Activated T-helper 17 cell treated with anti-CD3 and anti-CD28 coated beads, Interleukin-2, amount 50 U/mL, for 72 hours (primary cell): ENCODE data around the gene MUC13. TPM values are rescaled to one million over a fixed set of nuclear protein-coding genes. Genes with fewer than 3 reads are reported as not detected.
A peak's percentile ranks its signal among the peaks of the same experiment; 100 is the strongest.

ENCODE experiments used
- ATAC-seq: fragments of 150-1000 bp; cut with Tn5 transposase; replicated peaks from 2 replicates; pipeline ENCODE4 v1.10.0; 2021; ENCODE audit warnings: mild to moderate bottlenecking, moderate library complexity
- H3K27ac Mint-ChIP-seq: one replicate; pipeline ENCODE4 v1.8.0; 2022; ENCODE audit warnings: mixed read lengths
- H3K27me3 Mint-ChIP-seq: one replicate; pipeline ENCODE4 v1.8.0; 2022; ENCODE audit warnings: mixed read lengths
- H3K36me3 Mint-ChIP-seq: one replicate; pipeline ENCODE4 v1.8.0; 2022; ENCODE audit warnings: low read depth, mild to moderate bottlenecking, mixed read lengths
- H3K4me1 Mint-ChIP-seq: one replicate; pipeline ENCODE4 v1.8.0; 2022; ENCODE audit warnings: mixed read lengths
- H3K4me3 Mint-ChIP-seq: one replicate; pipeline ENCODE4 v1.8.0; 2022; ENCODE audit warnings: mild to moderate bottlenecking, mixed read lengths
- H3K9me3 Mint-ChIP-seq: one replicate; pipeline ENCODE4 v1.8.0; 2022; ENCODE audit warnings: mixed read lengths
- total RNA-seq, 2 donors: library from RNA; stranded (reverse); gene quantifications; one replicate each; pipeline ENCODE4 v1.2.3, GENCODE V29; 2022

Gene MUC13
- total RNA-seq, 2 donors from 2014 or later = not detected

DNA sequence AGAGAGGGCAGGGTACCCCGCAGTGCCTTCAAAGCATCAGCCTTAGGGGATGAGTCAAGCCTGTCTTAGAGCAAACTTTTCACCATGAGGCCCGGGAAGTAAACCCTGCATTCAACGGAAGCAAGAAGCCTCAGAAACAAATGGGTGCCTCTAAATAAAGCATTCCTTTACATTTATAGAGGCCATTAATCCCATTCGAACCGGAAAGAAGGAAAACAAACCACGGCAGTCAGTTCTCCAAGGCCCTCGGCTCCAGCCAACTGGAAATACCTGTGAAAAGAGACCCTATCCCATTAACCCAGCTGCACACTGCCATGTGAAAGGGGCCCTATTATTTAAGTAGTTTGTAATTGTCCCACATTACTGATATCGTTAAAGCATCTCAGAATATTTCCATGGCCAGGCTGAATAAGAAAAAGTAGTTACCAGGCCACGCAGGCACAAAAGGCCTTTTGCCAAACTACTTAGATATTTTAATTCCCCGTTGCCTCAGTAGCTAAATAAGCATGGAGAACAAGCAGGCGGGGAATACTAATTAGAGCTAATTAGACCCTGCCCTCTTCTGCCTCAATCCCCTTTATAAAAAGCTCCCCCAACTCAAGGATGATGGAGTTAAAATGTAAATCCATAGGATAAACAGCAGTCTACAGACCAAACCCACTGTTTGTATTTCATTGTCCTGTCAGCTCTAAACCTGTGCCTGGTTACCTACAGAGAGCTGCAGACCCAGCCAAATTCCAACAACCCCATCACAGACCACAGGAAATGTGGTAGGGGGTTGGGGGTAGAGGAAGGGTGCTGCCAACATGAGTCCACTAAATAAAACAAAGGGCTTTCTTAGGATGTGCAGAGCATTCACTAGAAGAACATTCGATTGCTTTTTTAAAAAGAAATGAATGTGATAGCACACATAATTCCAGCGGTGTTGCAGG lies 51.5 kb downstream of the MUC13 start:
- H3K27ac Mint-ChIP-seq = no peak overlapping the region
- H3K9me3 Mint-ChIP-seq = no peaks in the 10 kb centered on the region
- peaks cover 33% of the 10 kb centered on the region for H3K27me3 Mint-ChIP-seq
- no peaks in the 10 kb centered on the region for H3K36me3 Mint-ChIP-seq
- H3K4me1 Mint-ChIP-seq = peaks cover 9% of the 10 kb centered on the region
- no peak overlapping the region for H3K4me3 Mint-ChIP-seq
- ATAC-seq = no peak

DNA sequence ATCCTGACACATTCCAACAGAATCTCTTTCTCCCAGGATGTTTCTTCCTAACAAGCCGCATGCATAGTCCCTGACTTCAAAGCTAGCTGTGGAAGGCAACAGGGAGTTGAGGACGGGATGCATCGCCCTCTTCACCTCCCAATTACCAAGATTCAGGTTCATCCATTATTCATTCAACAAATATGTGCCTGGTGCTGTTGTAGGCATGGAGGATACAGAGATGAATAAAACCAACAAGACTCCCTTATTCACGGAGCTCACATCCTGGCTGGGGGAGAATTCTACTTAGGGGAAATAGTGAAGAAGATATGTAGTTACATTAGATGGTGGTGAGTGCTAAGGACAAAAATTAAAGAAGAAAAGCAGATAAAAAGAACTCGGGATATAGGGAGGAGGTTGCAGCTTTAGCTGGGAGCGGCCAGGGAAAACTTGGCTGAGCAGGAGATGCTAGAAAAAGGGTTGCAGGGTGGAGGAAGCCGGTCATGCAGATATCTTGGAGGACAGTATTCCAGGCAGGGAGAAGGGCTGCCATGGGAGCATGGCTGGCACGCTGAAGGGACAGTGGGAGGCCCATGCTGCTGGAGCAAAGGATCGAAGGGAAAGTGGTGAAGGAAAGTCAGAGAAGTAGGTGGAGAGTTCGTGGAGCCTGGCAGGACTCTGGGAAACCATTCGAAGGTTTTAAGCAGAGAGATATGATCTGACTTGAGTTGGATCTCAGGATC lies 52.4 kb downstream of the MUC13 start:
- Mint-ChIP-seq H3K27me3 (peaks cover 30% of the 10 kb centered on the region), H3K27ac (no peak overlapping the region), H3K9me3 (no peaks in the 10 kb centered on the region), H3K4me3 (no peak overlapping the region), H3K4me1 (peaks cover 9% of the 10 kb centered on the region), H3K36me3 (no peaks in the 10 kb centered on the region)
- ATAC-seq = no peak

DNA sequence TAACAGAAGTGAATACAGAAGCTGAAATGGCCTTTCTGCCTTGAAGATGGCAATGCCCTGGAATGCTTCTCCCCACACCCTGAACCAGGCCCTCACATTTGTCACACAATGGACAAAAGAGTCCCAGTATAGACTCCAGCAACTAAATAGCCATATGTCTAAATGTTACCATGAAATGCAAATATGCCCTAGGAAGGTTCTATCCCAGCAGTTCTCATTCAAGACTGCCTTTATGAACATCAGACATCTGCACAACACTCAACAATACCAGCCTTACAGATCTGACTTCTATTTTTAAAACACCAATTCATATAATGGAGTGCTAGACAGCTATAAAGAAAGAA lies 55.2 kb downstream of the MUC13 start:
- Mint-ChIP-seq H3K27me3 (peaks cover 19% of the 10 kb centered on the region), H3K4me3 (peak overlapping the region; percentile 10), H3K9me3 (no peaks in the 10 kb centered on the region), H3K36me3 (no peaks in the 10 kb centered on the region), H3K27ac (no peak overlapping the region), H3K4me1 (peaks cover 9% of the 10 kb centered on the region)
- no peak for ATAC-seq

DNA sequence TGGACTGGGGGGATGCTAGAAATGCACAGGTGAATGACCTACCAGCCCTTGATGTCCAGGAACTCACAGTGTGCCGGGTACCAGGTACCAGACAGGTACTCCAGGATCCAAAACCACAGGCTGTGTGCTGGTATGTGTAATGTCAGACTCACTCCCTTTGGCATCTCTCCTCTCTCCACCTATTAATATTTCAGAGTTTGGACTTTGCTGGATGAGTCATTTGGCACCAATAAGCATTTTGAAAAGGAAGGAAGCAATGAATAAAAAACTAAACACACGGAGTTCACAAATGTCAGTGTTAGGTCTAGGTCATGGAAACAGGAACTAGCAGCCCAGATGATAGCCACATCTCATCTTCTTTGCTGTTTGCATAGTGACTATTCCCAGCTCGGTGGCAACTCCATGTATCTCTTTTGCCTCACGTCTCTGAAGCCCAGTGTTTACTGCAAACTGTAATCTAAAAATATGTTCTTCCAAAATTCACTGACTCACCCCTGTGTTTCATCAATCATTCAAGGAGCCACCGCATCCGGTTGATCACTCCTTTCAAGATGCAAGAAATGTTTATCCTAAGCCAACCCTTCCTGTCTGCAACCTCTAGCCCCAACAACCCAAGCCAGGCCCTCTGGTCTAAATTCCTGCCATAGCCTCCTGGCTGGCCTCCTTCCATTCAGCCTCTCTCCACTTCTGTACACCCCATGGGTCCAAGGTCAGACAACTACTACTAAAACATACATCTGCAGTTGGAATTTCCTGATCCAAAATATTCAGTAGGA lies 55.8 kb downstream of the MUC13 start:
- Mint-ChIP-seq H3K27me3 (peaks cover 14% of the 10 kb centered on the region), H3K27ac (peak overlapping the region; percentile 12), H3K4me1 (peaks cover 9% of the 10 kb centered on the region), H3K4me3 (peak overlapping the region; percentile 10), H3K9me3 (no peaks in the 10 kb centered on the region), H3K36me3 (no peaks in the 10 kb centered on the region)
- peak; percentile 80 for ATAC-seq

DNA sequence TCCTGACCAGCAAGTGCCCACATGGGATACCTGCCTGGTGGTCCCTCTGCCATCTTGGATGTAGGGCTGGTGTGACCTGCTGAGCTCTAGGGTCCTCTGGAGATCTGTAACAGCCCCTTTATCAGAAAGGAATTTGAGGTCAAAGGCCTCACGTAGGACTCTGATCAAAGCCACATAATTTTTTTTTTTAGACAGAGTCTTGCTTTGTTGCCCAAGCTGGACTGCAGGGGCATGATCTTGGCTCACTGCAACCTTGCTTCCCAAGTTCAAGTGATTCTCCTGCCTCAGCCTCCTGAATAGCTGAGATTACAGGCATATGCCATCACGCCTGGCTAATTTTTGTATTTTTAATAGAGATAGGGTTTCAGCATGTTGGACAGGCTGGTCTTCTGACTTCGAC lies 56.9 kb downstream of the MUC13 start:
- Mint-ChIP-seq H3K9me3 (no peaks in the 10 kb centered on the region), H3K27me3 (peaks cover 13% of the 10 kb centered on the region), H3K36me3 (no peaks in the 10 kb centered on the region), H3K4me3 (no peak overlapping the region), H3K4me1 (peaks cover 9% of the 10 kb centered on the region), H3K27ac (no peak overlapping the region)
- no peak for ATAC-seq

DNA sequence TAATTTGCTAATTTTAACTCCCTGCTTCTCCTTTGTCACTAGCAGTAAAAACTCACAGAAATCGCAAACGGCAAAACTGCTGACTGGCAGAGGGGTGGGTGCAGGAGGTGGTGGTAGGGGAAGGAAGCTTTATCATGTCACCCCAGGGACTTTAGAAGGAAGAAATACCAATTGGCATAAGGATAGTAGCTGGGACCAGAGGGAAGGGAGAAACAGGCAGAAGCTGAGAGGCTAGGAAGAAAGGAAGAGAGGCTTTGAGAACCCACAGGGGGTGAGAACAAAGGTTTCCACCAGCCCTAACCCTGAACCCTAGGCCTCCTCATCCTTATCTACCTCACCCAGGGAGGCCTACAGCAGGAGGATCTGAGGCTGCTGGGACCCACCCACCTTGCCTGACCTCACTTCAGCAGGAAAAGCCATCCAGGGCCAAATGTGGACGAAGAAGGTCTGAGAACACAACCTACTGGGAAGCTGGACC lies 58.1 kb downstream of the MUC13 start:
- H3K27me3 Mint-ChIP-seq = peaks cover 7% of the 10 kb centered on the region
- no peak overlapping the region for H3K27ac Mint-ChIP-seq
- no peak overlapping the region for H3K4me3 Mint-ChIP-seq
- H3K36me3 Mint-ChIP-seq = no peaks in the 10 kb centered on the region
- ATAC-seq = no peak
- peaks cover 9% of the 10 kb centered on the region for H3K4me1 Mint-ChIP-seq
- H3K9me3 Mint-ChIP-seq = no peaks in the 10 kb centered on the region

DNA sequence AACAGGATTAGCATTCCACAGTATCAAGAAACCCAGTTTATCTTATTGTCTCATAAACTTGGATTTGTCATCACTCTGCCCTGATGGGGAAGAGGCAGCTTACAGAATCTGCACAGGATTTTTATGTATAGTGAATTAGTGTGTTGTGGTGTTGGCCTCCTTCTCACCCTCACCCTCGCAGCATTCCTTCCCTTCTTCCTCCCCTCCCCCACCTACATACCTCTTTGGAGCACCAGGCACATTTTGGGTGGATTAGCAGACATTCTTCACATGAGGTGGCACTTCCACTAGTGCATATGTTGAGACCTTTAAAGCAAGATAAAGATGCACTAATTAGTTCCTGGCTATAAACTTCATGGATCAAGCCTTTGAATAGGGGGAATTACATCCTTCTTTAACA lies 61.3 kb downstream of the MUC13 start:
- Mint-ChIP-seq H3K36me3 (no peaks in the 10 kb centered on the region), H3K27me3 (peaks cover 13% of the 10 kb centered on the region), H3K27ac (no peak overlapping the region), H3K4me1 (no peaks in the 10 kb centered on the region), H3K4me3 (no peak overlapping the region), H3K9me3 (no peaks in the 10 kb centered on the region)
- no peak for ATAC-seq

DNA sequence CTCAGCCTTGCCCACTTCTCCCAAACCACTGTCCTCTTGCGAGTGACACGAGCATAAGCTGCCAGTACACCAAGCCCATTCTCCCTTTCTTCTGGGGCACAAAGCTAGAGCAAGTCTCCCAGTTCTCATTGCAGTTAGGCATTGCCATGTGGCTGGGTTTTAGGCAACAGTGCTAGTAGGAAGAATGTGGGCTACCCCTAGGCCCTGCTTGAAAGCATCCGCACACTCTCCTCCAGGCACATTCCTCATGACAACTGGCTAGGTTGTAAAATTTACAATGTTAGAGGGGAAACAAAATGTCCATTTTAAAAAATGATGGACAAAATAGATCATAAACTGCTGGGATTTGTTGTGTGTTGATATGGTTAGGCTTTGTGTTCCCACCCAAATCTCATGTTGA lies 67.0 kb downstream of the MUC13 start:
- Mint-ChIP-seq H3K27ac (no peak overlapping the region), H3K4me3 (no peak overlapping the region), H3K4me1 (no peaks in the 10 kb centered on the region), H3K36me3 (no peaks in the 10 kb centered on the region), H3K27me3 (peaks cover 18% of the 10 kb centered on the region), H3K9me3 (no peaks in the 10 kb centered on the region)
- no peak for ATAC-seq

DNA sequence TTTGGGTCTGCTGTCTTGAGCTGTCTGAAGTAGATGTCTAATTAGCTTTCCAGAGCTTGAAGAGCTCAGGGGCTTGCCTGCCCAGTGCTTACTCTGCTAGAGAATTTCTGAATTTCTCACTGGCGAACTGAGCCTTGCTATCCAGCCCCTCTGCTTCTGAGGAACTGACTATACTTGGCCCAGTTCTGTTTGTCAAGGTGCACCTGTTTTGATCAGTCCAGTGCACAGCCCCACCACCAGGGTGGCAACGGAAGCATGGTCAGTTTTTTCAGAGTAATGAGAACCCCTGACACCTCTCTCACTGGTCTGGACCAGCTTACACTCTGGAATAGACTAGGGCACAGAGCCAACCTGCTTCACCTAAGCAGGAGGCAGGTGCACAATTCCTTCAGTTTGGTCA lies 72.5 kb downstream of the MUC13 start:
- no peak for ATAC-seq
- Mint-ChIP-seq H3K4me1 (no peaks in the 10 kb centered on the region), H3K4me3 (no peak overlapping the region), H3K36me3 (no peaks in the 10 kb centered on the region), H3K27ac (no peak overlapping the region), H3K9me3 (no peaks in the 10 kb centered on the region), H3K27me3 (peaks cover 10% of the 10 kb centered on the region)

DNA sequence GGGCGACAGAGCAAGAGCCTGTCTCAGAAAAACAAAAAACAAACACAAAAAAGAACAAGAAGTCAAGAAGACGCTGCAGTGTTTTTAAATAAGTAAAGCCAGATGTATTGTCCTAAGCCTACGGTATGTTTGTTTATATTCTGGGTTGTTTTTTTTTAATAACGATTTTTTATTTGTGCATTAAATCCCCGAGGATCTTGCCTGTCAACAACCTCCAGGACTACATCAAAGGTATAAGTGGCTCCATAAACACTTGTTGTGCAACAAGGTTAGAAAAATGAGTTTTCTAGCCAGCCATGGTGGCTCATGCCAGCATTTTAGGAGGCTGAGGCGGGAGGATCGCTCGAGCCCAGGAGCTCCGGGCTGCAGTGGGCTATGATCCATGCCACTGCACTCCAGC lies 73.5 kb downstream of the MUC13 start:
- Mint-ChIP-seq H3K27me3 (peaks cover 10% of the 10 kb centered on the region), H3K4me1 (no peaks in the 10 kb centered on the region), H3K27ac (no peak overlapping the region), H3K36me3 (no peaks in the 10 kb centered on the region), H3K9me3 (no peaks in the 10 kb centered on the region), H3K4me3 (no peak overlapping the region)
- ATAC-seq = no peak

DNA sequence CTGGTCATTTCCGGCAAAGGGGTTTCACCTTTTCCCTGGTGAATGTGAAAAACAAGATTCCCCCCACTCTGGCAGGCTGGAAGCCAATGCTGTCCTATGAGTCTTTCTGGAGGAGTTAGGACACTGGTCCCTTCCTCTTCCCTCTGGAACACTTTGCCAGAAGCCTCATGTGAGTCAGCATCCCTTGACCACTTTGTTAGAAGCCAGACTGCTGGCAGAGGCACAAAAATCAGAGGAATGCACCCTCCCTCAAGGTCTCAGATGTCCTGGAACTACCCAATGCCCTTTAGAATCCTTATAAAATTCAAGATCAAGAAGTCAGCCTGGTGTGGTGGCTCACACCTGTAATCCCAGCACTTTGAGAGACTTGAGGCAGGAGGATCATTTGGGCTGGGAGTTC lies 74.0 kb downstream of the MUC13 start:
- peaks cover 14% of the 10 kb centered on the region for H3K27me3 Mint-ChIP-seq
- no peak overlapping the region for H3K27ac Mint-ChIP-seq
- no peak for ATAC-seq
- H3K9me3 Mint-ChIP-seq = no peaks in the 10 kb centered on the region
- H3K36me3 Mint-ChIP-seq = no peaks in the 10 kb centered on the region
- H3K4me1 Mint-ChIP-seq = no peaks in the 10 kb centered on the region
- no peak overlapping the region for H3K4me3 Mint-ChIP-seq

DNA sequence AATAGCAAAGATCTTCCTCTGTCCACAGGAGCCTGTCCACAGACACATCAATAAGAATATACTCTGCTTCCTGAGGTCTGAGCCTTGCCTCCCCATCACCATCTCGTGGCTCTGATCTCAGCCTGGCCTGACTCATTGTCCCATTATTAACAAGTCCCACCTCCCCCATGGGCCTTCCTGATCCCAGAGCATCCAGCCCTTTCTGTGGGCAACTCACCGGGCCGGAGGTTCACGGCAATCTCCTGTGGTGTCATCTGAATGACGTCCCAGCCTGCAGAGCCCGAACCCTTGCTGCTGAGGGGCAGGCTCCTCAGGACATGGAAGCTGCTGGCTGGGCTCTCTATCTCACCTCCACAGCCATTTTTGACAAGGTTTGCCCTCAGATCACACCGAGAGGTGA lies 75.5 kb downstream of the MUC13 start:
- H3K27ac Mint-ChIP-seq = no peak overlapping the region
- H3K36me3 Mint-ChIP-seq = no peaks in the 10 kb centered on the region
- no peaks in the 10 kb centered on the region for H3K4me1 Mint-ChIP-seq
- H3K9me3 Mint-ChIP-seq = no peaks in the 10 kb centered on the region
- peaks cover 21% of the 10 kb centered on the region for H3K27me3 Mint-ChIP-seq
- H3K4me3 Mint-ChIP-seq = no peak overlapping the region
- no peak for ATAC-seq

DNA sequence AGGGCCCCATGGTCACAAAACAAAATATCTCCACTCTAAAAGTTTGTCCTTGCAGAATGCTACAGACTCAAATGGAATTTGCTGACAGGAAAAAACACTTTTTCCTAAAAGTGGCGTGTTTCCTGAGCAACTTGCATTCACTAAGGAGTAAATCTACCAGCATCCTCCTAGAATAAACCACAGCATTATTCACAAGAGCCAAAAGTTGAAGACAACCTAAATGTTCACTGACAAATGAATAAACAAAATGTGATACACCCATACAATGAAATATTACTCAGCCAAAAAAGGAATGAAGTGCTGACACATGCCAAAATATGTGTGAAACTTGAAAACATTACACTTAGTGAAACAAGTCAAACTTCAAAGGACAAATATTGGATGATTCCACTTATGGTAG lies 76.3 kb downstream of the MUC13 start:
- Mint-ChIP-seq H3K27me3 (peaks cover 22% of the 10 kb centered on the region), H3K4me3 (no peak overlapping the region), H3K9me3 (no peaks in the 10 kb centered on the region), H3K4me1 (no peaks in the 10 kb centered on the region), H3K36me3 (no peaks in the 10 kb centered on the region), H3K27ac (no peak overlapping the region)
- peak; percentile 28 for ATAC-seq

DNA sequence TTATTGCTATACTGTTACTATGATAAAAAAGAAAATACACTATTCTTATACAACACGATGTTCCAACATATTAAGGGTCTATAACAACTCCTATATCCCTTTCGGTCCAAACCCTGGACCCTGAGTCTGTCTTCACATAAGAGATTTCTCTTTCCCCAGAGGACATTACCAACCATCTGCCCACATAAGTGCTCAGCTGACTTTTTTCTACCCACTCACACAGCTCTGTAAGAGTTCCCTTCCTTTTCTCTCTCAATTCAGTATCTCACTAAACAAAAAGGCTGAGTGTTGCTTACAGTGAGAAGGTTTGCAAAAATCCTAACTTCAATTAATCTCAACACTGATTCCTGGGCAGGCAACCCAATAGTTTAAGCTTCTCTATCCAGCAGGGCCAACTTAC lies 77.9 kb downstream of the MUC13 start:
- Mint-ChIP-seq H3K36me3 (no peaks in the 10 kb centered on the region), H3K4me3 (no peak overlapping the region), H3K4me1 (no peaks in the 10 kb centered on the region), H3K27me3 (peaks cover 26% of the 10 kb centered on the region), H3K27ac (no peak overlapping the region), H3K9me3 (no peaks in the 10 kb centered on the region)
- no peak for ATAC-seq
